ENCODE data around the gene PLEKHG1. TPM values are rescaled to one million over a fixed set of nuclear protein-coding genes. Genes with fewer than 3 reads are reported as not detected.

PLEKHG1 gene
- polyA plus RNA-seq, 1 donor from 2014 or later: 2.6 TPM

DNA sequence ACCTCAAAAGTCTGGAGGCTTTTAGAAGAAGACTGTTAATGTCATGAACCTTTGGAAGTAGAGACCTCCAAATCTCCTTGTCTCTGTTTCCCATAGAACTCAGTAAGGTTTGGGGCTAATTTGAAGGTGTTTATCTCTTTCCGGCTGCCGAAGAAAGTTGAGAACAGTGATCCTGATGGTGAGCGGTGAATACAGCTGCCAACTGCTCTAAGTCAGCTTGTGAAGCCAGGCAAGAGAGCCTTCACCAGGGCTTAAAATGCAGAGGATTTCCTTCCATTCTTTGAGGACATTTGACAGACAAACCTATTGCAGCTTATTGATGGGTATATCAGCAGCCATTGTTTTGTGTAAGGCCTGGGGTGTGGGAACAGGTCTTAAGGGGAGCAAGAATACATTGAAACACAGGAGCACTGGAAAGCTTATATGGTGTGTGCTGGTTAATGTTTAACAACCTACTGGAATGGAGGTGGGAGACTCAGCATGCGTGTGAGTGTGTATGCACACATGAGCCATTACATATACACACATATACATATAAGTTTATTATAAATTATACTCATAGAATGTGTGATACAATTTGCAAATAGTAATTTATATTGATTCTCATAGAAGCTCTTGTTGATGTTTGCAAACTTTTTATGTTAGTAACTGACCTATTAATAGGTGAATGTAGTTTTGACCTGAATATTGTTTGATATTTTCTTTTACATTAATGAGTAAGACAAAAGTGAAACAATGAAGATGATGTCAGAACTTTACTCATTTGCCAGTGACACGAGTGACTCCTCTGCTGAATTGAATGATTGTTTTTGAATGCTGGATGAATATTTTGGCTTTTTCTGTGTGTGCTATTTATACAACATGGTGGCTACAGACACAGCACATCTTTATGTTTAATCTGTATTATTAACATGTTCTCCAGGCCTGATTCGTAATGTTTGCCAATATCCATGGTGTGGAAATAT lies 18.1 kb downstream of the PLEKHG1 start:
- no peaks in the 10 kb centered on the region for H3K9me3 ChIP-seq (ENCODE audit: low read length)
- TF ChIP-seq SMC3 (conservative IDR thresholded peaks at IDR 0.05; ENCODE audit: poor library complexity) (no peak), RAD21 (conservative IDR thresholded peaks at IDR 0.05) (no peak)
- TF ChIP-seq, protein P1, sequence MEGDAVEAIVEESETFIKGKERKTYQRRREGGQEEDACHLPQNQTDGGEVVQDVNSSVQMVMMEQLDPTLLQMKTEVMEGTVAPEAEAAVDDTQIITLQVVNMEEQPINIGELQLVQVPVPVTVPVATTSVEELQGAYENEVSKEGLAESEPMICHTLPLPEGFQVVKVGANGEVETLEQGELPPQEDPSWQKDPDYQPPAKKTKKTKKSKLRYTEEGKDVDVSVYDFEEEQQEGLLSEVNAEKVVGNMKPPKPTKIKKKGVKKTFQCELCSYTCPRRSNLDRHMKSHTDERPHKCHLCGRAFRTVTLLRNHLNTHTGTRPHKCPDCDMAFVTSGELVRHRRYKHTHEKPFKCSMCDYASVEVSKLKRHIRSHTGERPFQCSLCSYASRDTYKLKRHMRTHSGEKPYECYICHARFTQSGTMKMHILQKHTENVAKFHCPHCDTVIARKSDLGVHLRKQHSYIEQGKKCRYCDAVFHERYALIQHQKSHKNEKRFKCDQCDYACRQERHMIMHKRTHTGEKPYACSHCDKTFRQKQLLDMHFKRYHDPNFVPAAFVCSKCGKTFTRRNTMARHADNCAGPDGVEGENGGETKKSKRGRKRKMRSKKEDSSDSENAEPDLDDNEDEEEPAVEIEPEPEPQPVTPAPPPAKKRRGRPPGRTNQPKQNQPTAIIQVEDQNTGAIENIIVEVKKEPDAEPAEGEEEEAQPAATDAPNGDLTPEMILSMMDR (IDR thresholded peaks at IDR 0.05; ENCODE audit: poor library complexity, severe bottlenecking): no peak
- H3K27me3 ChIP-seq (ENCODE audit: insufficient read depth, low read depth, low read length): no peaks in the 10 kb centered on the region
- H3K9me2 ChIP-seq (ENCODE audit: insufficient read depth, low read length): no peaks in the 10 kb centered on the region
- no peak overlapping the region for H3K9ac ChIP-seq (ENCODE audit: low read length)
- no peak overlapping the region for H3K27ac ChIP-seq (ENCODE audit: low read length)
- no peaks in the 10 kb centered on the region for H3K36me3 ChIP-seq (ENCODE audit: insufficient read depth, low read length)
- no peak overlapping the region for H3K4me2 ChIP-seq (ENCODE audit: low read length)
- H3K4me3 ChIP-seq (ENCODE audit: low read length): no peak overlapping the region
- no peaks in the 10 kb centered on the region for H4K20me1 ChIP-seq (ENCODE audit: insufficient read depth)
- no peaks in the 10 kb centered on the region for H3K79me2 ChIP-seq (replicated peaks; ENCODE audit: insufficient read depth, low read length)
- H2AFZ ChIP-seq (ENCODE audit: low read depth, low read length): no peak overlapping the region
- H3F3A ChIP-seq (ENCODE audit: insufficient read depth, low read length, poor library complexity, severe bottlenecking): no peaks in the 10 kb centered on the region

DNA sequence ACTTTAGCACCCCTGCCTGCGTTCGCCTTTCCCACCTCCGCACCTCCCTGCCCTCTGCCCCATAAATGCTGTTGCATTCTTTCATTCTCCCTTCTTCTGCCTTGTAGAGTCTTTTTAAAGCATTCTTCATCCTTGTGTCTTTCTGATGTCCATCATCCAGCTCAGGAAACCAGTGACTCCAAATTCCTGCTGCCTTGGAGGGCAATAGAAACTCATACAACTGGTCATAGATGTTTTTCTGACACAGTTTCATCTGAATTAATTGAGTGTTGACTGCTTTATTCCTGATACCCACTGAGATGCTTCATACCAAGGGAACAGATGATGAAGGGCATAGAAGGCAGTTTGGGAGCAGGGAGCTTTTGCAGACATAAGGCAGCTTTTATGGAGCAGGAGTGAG lies 19.6 kb downstream of the PLEKHG1 start:
- H3K27ac ChIP-seq (ENCODE audit: low read length): no peak overlapping the region
- no peaks in the 10 kb centered on the region for H4K20me1 ChIP-seq (ENCODE audit: insufficient read depth)
- no peak overlapping the region for H3K4me3 ChIP-seq (ENCODE audit: low read length)
- no peaks in the 10 kb centered on the region for H3K36me3 ChIP-seq (ENCODE audit: insufficient read depth, low read length)
- H3K9me3 ChIP-seq (ENCODE audit: low read length): peaks cover 2% of the 10 kb centered on the region
- H3K4me2 ChIP-seq (ENCODE audit: low read length): no peak overlapping the region
- no peaks in the 10 kb centered on the region for H3K9me2 ChIP-seq (ENCODE audit: insufficient read depth, low read length)
- H3K79me2 ChIP-seq (replicated peaks; ENCODE audit: insufficient read depth, low read length): no peaks in the 10 kb centered on the region
- no peak overlapping the region for H3K9ac ChIP-seq (ENCODE audit: low read length)
- TF ChIP-seq, protein P2, sequence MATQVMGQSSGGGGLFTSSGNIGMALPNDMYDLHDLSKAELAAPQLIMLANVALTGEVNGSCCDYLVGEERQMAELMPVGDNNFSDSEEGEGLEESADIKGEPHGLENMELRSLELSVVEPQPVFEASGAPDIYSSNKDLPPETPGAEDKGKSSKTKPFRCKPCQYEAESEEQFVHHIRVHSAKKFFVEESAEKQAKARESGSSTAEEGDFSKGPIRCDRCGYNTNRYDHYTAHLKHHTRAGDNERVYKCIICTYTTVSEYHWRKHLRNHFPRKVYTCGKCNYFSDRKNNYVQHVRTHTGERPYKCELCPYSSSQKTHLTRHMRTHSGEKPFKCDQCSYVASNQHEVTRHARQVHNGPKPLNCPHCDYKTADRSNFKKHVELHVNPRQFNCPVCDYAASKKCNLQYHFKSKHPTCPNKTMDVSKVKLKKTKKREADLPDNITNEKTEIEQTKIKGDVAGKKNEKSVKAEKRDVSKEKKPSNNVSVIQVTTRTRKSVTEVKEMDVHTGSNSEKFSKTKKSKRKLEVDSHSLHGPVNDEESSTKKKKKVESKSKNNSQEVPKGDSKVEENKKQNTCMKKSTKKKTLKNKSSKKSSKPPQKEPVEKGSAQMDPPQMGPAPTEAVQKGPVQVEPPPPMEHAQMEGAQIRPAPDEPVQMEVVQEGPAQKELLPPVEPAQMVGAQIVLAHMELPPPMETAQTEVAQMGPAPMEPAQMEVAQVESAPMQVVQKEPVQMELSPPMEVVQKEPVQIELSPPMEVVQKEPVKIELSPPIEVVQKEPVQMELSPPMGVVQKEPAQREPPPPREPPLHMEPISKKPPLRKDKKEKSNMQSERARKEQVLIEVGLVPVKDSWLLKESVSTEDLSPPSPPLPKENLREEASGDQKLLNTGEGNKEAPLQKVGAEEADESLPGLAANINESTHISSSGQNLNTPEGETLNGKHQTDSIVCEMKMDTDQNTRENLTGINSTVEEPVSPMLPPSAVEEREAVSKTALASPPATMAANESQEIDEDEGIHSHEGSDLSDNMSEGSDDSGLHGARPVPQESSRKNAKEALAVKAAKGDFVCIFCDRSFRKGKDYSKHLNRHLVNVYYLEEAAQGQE (IDR thresholded peaks at IDR 0.05; ENCODE audit: borderline replicate concordance): no peak
- TF ChIP-seq TAF1 (IDR thresholded peaks at IDR 0.05; ENCODE audit: low read depth) (no peak), SMC3 (conservative IDR thresholded peaks at IDR 0.05; ENCODE audit: poor library complexity) (no peak), EZH2 (IDR thresholded peaks at IDR 0.05; ENCODE audit: borderline replicate concordance, insufficient read depth, low read length, poor library complexity, severe bottlenecking) (no peak), POLR2AphosphoS5 (IDR thresholded peaks at IDR 0.05) (no peak), MXI1 (conservative IDR thresholded peaks at IDR 0.05; ENCODE audit: poor library complexity, severe bottlenecking) (no peak), RAD21 (conservative IDR thresholded peaks at IDR 0.05) (no peak), EP300 (conservative IDR thresholded peaks at IDR 0.05; ENCODE audit: poor library complexity, severe bottlenecking) (no peak)
- TF ChIP-seq, protein P1 (IDR thresholded peaks at IDR 0.05; ENCODE audit: poor library complexity, severe bottlenecking): no peak
- H2AFZ ChIP-seq (ENCODE audit: low read depth, low read length): no peak overlapping the region
- no peaks in the 10 kb centered on the region for H3K27me3 ChIP-seq (ENCODE audit: insufficient read depth, low read depth, low read length)
- no peaks in the 10 kb centered on the region for H3F3A ChIP-seq (ENCODE audit: insufficient read depth, low read length, poor library complexity, severe bottlenecking)

Data from neural cell (in vitro differentiated cells).